Stimulated activated CD4-positive, alpha-beta T cell treated with anti-CD3 and anti-CD28 coated beads, Interleukin-2, amount 100 ng/mL, for 48 hours (primary cell): ENCODE data around the gene TSSK6.

Source experiments
- DNase-seq, 2 donors: peaks; one replicate each; pipeline ENCODE4 v3.0.0-alpha.2; 2020

Gene TSSK6

GRCh38 chr19:19544257-19544953 is 29.1 kb upstream of the TSSK6 start:
- DNase-seq, result no peak

GRCh38 chr19:19543640-19544039 is 28.3 kb upstream of the TSSK6 start:
- DNase-seq, result no peak

GRCh38 chr19:19543101-19543500 is 27.8 kb upstream of the TSSK6 start:
- DNase-seq, result no peak

- no peak for DNase-seq
These were observed 27.2 kb upstream of the TSSK6 start for GRCh38 chr19:19542507-19542906.

DNA sequence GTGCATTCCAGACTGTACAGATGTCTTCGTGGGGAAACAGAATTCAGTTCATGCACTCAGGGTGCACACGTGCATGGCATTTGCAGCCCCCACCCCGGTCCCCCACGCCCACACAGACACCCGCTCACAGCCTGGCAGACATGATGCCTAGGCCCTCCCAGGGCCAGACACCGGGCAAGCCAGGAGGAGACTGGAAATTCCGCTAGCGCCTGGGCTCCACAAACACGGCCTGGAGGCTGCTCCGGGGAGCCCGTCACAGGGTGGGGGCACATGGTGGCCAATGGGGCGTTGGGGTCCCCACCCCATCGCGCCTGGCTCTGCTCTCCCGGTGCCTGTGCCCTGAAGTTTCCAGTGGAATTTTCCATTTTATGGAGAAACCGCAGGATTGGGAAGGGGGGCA is 26.3 kb upstream of the TSSK6 start:
- no peak for DNase-seq

- DNase-seq, result peak; percentile 79 to 85
These were observed 25.6 kb upstream of the TSSK6 start for GRCh38 chr19:19540715-19541515.

GRCh38 chr19:19540064-19540714 is 24.8 kb upstream of the TSSK6 start:
- DNase-seq, result peak; percentile 59 to 75

GRCh38 chr19:19539698-19540063 is 24.3 kb upstream of the TSSK6 start:
- DNase-seq, result no peak

- no peak for DNase-seq
These were observed 23.4 kb upstream of the TSSK6 start for GRCh38 chr19:19538785-19539166.

DNA sequence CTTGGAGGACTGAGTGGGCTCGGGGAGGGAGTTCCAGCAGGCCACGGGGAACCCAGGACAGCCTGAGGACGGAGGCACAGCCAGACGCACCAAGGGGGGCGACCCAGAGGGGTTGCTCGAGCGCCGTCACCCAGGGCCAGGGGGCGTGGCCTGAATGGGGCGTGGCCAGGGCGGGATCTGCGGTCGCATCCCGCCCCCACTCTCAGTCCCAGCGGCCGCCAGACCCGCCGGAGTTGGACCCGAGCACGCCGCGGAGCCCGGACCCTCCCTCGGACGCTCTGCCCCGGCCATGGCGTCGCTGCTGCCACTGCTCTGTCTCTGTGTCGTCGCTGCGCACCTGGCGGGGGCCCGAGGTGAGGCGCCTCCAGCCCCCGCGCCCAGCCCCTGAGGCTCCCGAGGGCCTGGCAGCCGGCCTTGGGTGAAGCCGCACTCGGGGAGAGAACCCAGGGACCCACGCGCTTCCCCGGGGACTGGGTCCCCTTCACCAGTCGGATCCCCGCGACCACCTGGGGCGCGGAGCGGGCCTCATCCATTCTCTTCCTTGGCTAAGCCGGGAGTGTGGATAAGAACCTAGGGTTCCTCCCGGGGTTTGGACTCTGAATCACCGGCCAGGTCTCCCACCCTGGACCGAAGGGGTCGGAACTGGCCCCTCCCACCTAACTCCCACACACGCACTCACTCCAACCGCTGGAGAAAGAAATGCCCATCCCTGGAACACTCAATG is 22.9 kb upstream of the TSSK6 start, which contains the start of gene CILP2:
Gene CILP2, plus strand, starts transcription at position 205 of the 724 bp plus-strand sequence. Its CDS starts 85 bp downstream, at position 290.
- DNase-seq, result peak in 1 of 2 donors; percentile 39

- DNase-seq, result no peak
These were observed 22.0 kb upstream of the TSSK6 start for GRCh38 chr19:19537075-19538048.

DNA sequence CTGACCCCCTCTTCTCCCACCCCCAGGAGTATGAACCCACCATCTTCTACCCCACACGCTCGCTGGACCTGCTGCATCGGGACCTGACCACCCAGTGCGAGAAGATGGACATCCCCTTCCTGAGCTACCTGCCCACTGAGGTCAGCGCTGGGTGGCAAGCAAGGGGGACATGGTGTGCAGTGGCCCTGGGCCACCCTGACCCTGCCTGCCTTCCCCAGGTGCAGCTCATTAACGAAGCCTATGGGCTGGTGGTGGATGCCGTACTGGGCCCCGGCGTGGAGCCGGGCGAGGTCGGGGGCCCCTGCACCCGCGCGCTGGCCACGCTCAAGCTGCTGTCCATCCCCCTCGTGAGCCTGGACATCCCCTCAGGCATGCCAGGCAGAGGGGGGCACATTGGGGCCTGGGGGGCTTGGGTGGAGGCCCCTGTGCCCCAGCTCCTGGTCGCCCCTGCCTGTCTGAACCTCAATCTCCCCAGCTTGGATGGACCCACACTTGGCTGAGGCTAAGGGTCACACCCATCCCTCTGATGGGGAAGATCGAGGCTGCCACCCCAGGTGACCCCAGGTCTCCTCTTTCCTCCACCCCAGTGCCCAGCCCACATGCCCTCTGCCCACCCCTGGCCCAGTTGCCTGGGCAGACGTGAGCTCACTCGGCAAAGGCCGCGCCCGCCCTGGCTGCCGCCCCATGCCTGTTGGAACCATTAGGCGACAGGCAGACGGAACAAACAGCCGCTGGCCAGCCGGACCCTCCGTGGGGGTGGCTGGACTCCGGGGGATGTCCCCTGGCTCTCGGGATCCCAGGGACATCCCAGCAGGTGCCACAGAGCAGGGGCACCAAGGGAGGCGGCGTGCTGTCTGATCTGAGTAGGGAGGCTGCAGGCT is 20.2 kb upstream of the TSSK6 start:
- DNase-seq, result no peak

DNA sequence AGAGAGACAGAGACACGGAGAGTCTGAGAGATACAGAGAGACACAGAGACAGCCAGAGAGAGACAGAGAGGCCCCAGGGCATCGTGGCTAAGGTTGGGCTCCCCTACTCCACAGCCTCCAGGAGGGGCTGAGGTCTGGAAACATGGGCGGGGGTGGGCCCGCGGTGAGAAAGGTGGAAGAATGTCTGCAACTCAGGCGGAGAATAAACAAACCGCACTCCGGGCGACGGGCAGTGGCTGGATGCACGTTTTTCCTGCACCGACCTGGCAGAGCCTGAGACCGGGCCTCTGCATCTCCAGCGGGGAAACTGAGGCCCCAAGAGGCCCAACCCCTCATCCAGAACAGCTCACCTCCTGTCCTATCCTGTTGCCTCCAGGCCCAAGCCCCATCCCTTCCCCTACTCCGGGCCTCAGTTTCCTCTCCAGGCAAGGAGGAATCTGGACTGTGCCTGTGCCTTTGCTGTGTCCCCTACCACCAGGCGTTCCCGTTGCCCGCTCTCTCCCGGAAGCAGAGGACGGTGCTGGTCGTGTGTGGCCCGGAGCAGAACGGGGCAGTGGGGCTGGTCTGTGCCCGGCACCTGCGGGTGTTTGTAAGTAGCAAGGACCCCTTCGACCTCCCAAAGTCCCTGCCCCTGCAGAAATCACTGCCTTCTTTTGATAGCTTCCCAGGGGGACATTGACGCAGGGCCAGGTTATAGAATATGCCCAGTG is 19.4 kb upstream of the TSSK6 start:
- no peak for DNase-seq

DNA sequence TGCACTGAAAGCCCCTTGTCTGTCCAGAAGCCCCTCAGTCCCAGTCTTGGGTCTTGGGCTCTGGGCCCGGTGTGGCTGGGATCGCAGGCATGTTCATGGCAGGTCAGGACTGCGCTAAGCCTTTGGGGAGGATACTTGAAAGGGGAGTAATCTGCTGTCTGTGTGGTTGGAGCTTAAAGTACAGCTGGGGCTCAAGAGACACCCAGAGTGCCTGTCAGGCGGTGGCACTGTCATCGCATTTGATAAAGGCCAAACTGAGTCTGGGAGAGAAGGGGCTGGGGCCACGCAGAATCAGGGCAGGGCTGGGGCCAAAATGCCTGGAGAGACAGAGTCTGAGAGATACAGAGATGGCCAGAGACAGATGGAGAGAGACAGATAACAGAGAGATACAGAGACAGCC is 18.5 kb upstream of the TSSK6 start:
- no peak for DNase-seq

DNA sequence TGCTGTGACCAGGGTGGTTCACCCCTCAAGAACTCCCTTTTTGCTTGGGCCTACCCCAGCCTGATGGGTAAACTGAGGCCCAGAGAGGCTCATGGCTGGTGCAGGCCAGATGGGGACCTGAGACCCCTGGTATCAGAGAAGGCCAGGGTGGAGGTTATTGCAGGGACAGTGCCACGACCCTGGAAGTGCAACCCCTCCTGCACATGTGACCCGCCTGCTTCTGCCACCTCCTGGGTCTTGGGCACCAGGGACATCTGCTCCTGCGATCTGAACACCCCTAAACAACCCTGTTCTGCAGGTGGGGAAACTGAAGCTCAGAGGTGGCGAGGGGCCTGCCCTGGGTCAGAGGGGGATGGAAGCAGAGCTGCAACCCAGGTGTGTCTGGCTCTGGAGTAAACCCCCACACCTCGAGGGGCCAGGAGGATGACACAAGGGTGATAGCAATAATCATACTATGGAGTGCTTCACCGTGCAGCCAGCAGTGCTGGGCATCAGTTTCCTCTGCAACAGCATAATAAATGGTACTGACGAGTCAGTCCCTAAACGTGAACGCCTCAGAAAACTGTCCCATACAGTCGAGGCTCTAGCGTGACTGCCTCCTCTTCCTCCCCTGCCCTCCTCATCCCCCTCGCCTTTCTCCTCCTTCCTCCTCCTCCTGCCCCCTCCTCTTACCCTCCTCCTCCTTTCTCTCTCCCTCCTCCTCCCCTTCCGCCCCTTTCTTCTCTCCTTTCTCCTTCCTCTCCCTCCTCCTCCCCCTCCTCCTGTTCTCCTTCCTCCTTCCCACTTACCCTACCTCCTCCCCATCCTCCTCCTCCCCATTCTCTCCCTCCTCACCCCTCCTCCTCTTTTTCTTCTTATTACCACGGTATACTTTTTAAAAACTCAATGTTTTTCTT is 17.7 kb upstream of the TSSK6 start:
- DNase-seq, result no peak

GRCh38 chr19:19531951-19532805 is 16.8 kb upstream of the TSSK6 start:
- DNase-seq, result peak; percentile 90 to 95

GRCh38 chr19:19530889-19531288 is 15.5 kb upstream of the TSSK6 start:
- no peak for DNase-seq

DNA sequence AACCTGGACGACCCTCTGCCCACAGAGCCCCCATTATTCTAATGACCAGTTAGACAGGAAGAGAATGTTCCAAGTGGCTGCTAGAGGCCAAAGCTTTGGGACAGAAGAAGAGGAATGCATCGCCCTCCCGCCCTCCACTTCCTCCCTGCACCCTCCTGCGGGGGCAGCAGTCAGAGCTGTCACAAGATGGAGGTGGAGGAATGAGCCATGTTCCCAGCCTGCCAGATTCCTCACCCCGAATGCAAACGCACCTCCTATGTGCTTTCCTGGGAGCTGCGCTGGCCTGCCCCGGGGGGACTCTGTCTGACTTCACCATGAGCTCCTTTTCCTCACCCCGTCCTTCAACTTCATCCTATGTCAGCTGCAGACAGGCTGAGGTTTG is 15.1 kb upstream of the TSSK6 start:
- no peak for DNase-seq
